ENCODE results near the gene LIPK. TPM values are rescaled to one million over a fixed set of nuclear protein-coding genes. Genes with fewer than 3 reads are reported as not detected.

LIPK gene
- total RNA-seq, 1 donor = not detected

GRCh38 chr10:88792661-88793060, 86.6 kb downstream of the LIPK start:
- DNase-seq (ENCODE audit: low read depth) = peak; percentile 75
- no peak overlapping the region for H3K4me3 ChIP-seq (ENCODE audit: low read depth, low read length)
- TF ChIP-seq CTCF (IDR thresholded peaks at IDR 0.05; ENCODE audit: insufficient read depth, low read depth, low read length) = no peak

DNA sequence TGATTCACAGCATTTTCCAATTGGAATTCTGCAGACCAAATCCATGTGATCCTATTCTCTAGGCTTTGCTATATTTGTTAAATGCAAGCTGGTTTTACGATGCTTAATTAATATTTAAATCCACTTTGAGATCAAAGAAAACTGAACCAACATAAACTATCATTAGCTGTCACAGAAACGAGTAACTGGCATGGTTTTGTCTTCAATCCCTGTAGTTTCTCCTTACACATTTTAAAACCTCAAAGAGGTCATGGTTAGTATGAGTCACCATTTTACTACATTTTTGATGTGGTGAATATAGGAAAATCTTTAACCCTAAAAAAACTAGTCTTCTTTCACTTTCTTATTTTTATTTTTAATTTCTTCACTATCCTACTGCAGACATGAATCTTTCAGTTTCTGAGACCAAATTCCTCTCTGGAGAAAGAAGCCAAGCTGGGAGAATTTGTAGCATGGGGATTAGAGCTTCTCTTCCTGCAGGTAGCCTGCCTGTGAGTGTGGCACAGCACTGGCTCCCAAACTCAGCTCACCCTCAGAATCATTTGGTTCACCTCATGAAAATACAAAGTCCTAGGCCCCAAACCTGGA, 87.8 kb downstream of the LIPK start:
- H3K4me3 ChIP-seq (ENCODE audit: low read depth, low read length) = no peak overlapping the region
- DNase-seq (ENCODE audit: low read depth) = peak; percentile 54
- no peak for TF ChIP-seq CTCF (IDR thresholded peaks at IDR 0.05; ENCODE audit: insufficient read depth, low read depth, low read length)

- TF ChIP-seq CTCF (IDR thresholded peaks at IDR 0.05; ENCODE audit: insufficient read depth, low read depth, low read length) = no peak
These were observed 88.7 kb downstream of the LIPK start for GRCh38 chr10:88794731-88795130.

DNA sequence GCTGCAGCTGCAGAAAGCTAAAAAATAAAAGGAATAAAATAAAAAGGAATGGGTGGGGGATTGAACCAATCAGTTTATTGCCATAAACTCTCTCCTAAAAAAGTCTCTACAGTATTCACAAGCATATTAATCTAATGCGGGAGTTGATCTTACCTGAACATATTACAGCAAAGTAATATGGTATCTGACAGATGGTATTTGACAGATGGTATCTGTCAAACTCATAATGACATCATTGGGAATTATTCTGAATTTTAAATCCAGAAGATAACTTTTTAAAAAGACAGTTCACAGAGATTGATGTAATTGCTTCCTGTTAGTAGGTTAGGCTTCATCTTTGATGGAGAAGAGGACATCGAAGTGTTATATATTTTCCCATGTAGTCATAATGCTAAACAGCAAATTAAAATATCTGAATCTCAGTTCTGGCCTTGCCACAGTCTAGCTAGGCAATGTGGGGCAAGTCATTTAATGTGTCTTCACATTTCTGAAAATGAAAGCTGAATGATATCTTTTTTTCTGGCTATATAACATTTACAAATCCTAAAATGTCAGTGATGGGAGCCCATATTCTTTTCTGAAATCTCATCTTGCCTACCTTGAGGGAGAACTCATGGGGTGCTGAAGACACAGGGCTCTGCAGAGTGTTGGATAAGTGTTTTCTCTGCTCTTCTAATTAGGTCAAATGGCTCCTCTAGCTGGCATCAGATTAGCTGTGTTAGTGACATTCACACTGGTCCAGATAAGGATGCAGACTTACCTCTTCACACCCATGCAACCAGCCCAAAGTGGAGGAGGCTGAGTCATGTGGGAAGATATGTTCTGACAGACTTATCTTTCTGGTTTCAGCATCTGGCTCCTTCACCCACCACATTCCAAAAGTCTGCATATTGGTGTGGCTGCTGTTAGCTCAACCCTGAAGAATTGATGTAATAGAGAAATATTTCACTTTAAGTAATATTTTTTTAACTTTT, 94.4 kb downstream of the LIPK start:
- TF ChIP-seq CTCF (IDR thresholded peaks at IDR 0.05; ENCODE audit: insufficient read depth, low read depth, low read length) = no peak
- no peak overlapping the region for H3K4me3 ChIP-seq (ENCODE audit: low read depth, low read length)
- peak; percentile 10 for DNase-seq (ENCODE audit: low read depth)

More at GRCh38 chr10:88794731-88795130, 88.7 kb downstream of the LIPK start:
- DNase-seq (ENCODE audit: low read depth) = no peak
- no peak overlapping the region for H3K4me3 ChIP-seq (ENCODE audit: low read depth, low read length)

Other genes with a start within 250 kb of the LIPK start
- gene RNLS, start 122.9 kb upstream of the LIPK start, total RNA-seq = 13.5 and 14.2 TPM in 2 replicates
- under 0.01 TPM in 1 of 2 replicates, not detected in the other for gene LIPJ, start 119.5 kb upstream of the LIPK start, total RNA-seq
- gene LIPF, start 41.8 kb upstream of the LIPK start, total RNA-seq = not detected in 2 replicates
- not detected in 2 replicates for gene LIPN, start 53.8 kb downstream of the LIPK start, total RNA-seq
- not detected in 2 replicates for gene LIPM, start 96.5 kb downstream of the LIPK start, total RNA-seq
- gene ANKRD22, start 145.6 kb downstream of the LIPK start, total RNA-seq = not detected in 2 replicates
- gene STAMBPL1, start 174.0 kb downstream of the LIPK start, total RNA-seq = 98.9 and 120 TPM in 2 replicates
- gene ACTA2, start 246.5 kb downstream of the LIPK start, total RNA-seq = 2,403 and 2,598 TPM in 2 replicates

All from fibroblast of villous mesenchyme (primary cell).